HCT116 (cell line): ENCODE measurements around the gene BRMS1. TPM values are rescaled to one million over a fixed set of nuclear protein-coding genes. Genes with fewer than 3 reads are reported as not detected.

ENCODE experiments used
- ATAC-seq: fragments of 200-7000 bp; cut with Tn5 transposase; 2 replicates; pipeline ENCODE4 v1.9.1; 2020; ENCODE audit warnings: mild to moderate bottlenecking, moderate library complexity
- BruUV-seq: library from RNA; stranded (reverse); fragments of 400-500 nt; replicated peaks from 2 replicates; lab custom pipeline; 2021; lab: Mats Ljungman, UMichigan
- CTCF ChIA-PET: fragments of 300-600 bp; sonication (Branson Sonifier 250); formaldehyde crosslinking; loops from one replicate; lab custom pipeline; 2021; ENCODE audit warnings: antibody characterized with exemption; lab: Charles Lee
- POLR2A ChIA-PET: fragments of 300-600, 350-600 bp; sonication (Branson Sonifier 250); formaldehyde crosslinking; loops from one replicate; lab custom pipeline; 2021; ENCODE audit warnings: antibody characterized with exemption; lab: Charles Lee
- RAD21 ChIA-PET, 2 experiments: fragments of 300-600 bp; sonication (Branson Sonifier 250); formaldehyde crosslinking; loops; one replicate each; lab custom pipeline; 2023; ENCODE audit warnings: low total read pairs in 2 of 2; ENCODE audit not compliant: uncharacterized antibody in 2 of 2, unreplicated experiment in 2 of 2, low non-redundant PET in 1 of 2; lab: Charles Lee
- DNase-seq: peaks from one replicate; pipeline ENCODE4 v3.0.0-alpha.2; 2010; ENCODE audit warnings: low read depth, low spot score
- H2AFZ ChIP-seq: fragments of 200-600 bp; shearing (Covaris generic), sonication (generic); 2 replicates; pipeline ENCODE4 v1.6.1; 2017; ENCODE audit warnings: low read depth, mixed run types, mixed read lengths, antibody characterized with exemption, low read length; ENCODE audit not compliant: poor library complexity, severe bottlenecking
- H3K27ac ChIP-seq: 2 replicates; pipeline ENCODE4 v1.5.1; 2012; ENCODE audit warnings: low read depth, low read length
- H3K27me3 ChIP-seq: fragments of 200-600 bp; sonication (generic); 2 replicates; pipeline ENCODE4 v1.6.1; 2016; ENCODE audit warnings: mixed run types, low read length, mixed read lengths; ENCODE audit not compliant: insufficient read depth
- H3K36me3 ChIP-seq, 2 experiments: fragments of 200-500 bp in 1 of 2; fragments of 200-600 bp in 1 of 2; sonication (Bioruptor generic) in 1 of 2; sonication (generic) in 1 of 2; 2 replicates each; pipeline versions ENCODE4 v1.5.1 to v1.6.1; 2014 to 2016; ENCODE audit warnings: low read length in 2 of 2, inconsistent platforms in 1 of 2, mixed read lengths in 1 of 2, mixed run types in 1 of 2; ENCODE audit not compliant: insufficient read depth in 2 of 2, control insufficient read depth in 1 of 2
- H3K4me1 ChIP-seq, 2 experiments: fragments of 200-600 bp in 1 of 2; sonication (generic) in 1 of 2; 2 replicates each; pipeline versions ENCODE4 v1.5.1 to v1.6.1; 2012 to 2017; ENCODE audit warnings: low read length in 2 of 2, inconsistent platforms in 1 of 2, mild to moderate bottlenecking in 1 of 2, mixed read lengths in 1 of 2, mixed run types in 1 of 2, moderate library complexity in 1 of 2; ENCODE audit not compliant: insufficient read depth in 2 of 2, control insufficient read depth in 1 of 2
- H3K4me2 ChIP-seq: fragments of 200-600 bp; sonication (generic); 2 replicates; pipeline ENCODE4 v1.6.1; 2017; ENCODE audit warnings: mixed run types, low read length, mixed read lengths
- H3K4me3 ChIP-seq, 2 experiments: fragments of 200-600 bp in 1 of 2; sonication (generic) in 1 of 2; replicated peaks in 1 of 2; 2 replicates each; pipeline ENCODE4 v1.5.1; 2011 to 2016; ENCODE audit warnings: low read length in 2 of 2, control low read depth in 1 of 2, low read depth in 1 of 2, mild to moderate bottlenecking in 1 of 2, mixed read lengths in 1 of 2, mixed run types in 1 of 2
- H3K79me2 ChIP-seq: fragments of 200-600 bp; sonication (generic); 2 replicates; pipeline ENCODE4 v1.6.1; 2017; ENCODE audit warnings: mild to moderate bottlenecking, mixed run types, low read length, moderate library complexity, mixed read lengths; ENCODE audit not compliant: insufficient read depth
- H3K9ac ChIP-seq: fragments of 200-600 bp; sonication (generic); 2 replicates; pipeline ENCODE4 v1.6.1; 2016; ENCODE audit warnings: low read length, mixed read lengths
- H3K9me2 ChIP-seq: fragments of 200-600 bp; sonication (generic), shearing (Covaris generic); 2 replicates; pipeline ENCODE4 v1.6.1; 2017; ENCODE audit warnings: mixed run types, mild to moderate bottlenecking, moderate library complexity; ENCODE audit not compliant: insufficient read depth
- H3K9me3 ChIP-seq, 2 experiments: fragments of 200-500 bp in 1 of 2; fragments of 200-600 bp in 1 of 2; sonication (Bioruptor generic) in 1 of 2; sonication (generic) in 1 of 2; 2 replicates each; pipeline ENCODE4 v1.6.1; 2014 to 2017; ENCODE audit warnings: low read length in 2 of 2, mixed read lengths in 2 of 2, inconsistent platforms in 1 of 2, low read depth in 1 of 2, mild to moderate bottlenecking in 1 of 2, mixed run types in 1 of 2, moderate library complexity in 1 of 2; ENCODE audit not compliant: control insufficient read depth in 1 of 2, insufficient read depth in 1 of 2
- H4K20me1 ChIP-seq: fragments of 200-600 bp; sonication (generic), shearing (Covaris generic); 2 replicates; pipeline ENCODE4 v1.6.1; 2017; ENCODE audit warnings: mixed run types, mild to moderate bottlenecking, moderate library complexity; ENCODE audit not compliant: insufficient read depth
- CBX3 ChIP-seq: IDR thresholded peaks from 2 replicates; pipeline ENCODE4 v1.6.1; 2012; ENCODE audit warnings: low read depth
- CEBPB ChIP-seq: IDR thresholded peaks from 2 replicates; pipeline ENCODE4 v1.6.1; 2012; ENCODE audit warnings: low read depth
- EZH2phosphoT487 ChIP-seq: fragments of 200-600 bp; IDR thresholded peaks from 2 replicates; pipeline ENCODE4 v1.6.1; 2018; ENCODE audit warnings: antibody characterized with exemption, borderline replicate concordance
- POLR2A ChIP-seq: IDR thresholded peaks from 2 replicates; pipeline ENCODE4 v1.7.0; 2011; ENCODE audit warnings: borderline replicate concordance; ENCODE audit not compliant: insufficient read depth, insufficient read length; ENCODE audit errors: extremely low read depth
- POLR2AphosphoS5 ChIP-seq: IDR thresholded peaks from 2 replicates; pipeline ENCODE4 v1.6.1; 2011; ENCODE audit warnings: mild to moderate bottlenecking, low read depth, low read length, moderate library complexity
- RAD21 ChIP-seq: IDR thresholded peaks from 2 replicates; pipeline ENCODE4 v1.6.1; 2012; ENCODE audit warnings: low read depth, mild to moderate bottlenecking
- REST ChIP-seq: IDR thresholded peaks from 2 replicates; pipeline ENCODE4 v1.6.1; 2012; ENCODE audit warnings: low read depth
- SIN3A ChIP-seq: IDR thresholded peaks from 2 replicates; pipeline ENCODE4 v1.6.1; 2012; ENCODE audit warnings: low read depth
- YY1 ChIP-seq: IDR thresholded peaks from 2 replicates; pipeline ENCODE4 v1.6.1; 2011; ENCODE audit warnings: low read length, low read depth, moderate library complexity, mild to moderate bottlenecking; ENCODE audit not compliant: insufficient replicate concordance; ENCODE audit errors: extremely low read depth
- intact Hi-C: fragments of 100-400 bp; cut with micrococcal nuclease; formaldehyde crosslinking; loops from 2 replicates; pipeline ENCODE4 v1.10.0; 2022
- total RNA-seq: library from RNA; stranded (reverse); gene quantifications from one replicate; pipeline ENCODE4 v1.2.1, GENCODE V29; 2021; ENCODE audit not compliant: unreplicated experiment
- TF ChIP-seq, protein P1 (sequence below): IDR thresholded peaks from 2 replicates; pipeline ENCODE4 v1.6.1; 2012

BRMS1 gene
- total RNA-seq, 1 experiment from 2014 or later = 42.1 TPM

DNA sequence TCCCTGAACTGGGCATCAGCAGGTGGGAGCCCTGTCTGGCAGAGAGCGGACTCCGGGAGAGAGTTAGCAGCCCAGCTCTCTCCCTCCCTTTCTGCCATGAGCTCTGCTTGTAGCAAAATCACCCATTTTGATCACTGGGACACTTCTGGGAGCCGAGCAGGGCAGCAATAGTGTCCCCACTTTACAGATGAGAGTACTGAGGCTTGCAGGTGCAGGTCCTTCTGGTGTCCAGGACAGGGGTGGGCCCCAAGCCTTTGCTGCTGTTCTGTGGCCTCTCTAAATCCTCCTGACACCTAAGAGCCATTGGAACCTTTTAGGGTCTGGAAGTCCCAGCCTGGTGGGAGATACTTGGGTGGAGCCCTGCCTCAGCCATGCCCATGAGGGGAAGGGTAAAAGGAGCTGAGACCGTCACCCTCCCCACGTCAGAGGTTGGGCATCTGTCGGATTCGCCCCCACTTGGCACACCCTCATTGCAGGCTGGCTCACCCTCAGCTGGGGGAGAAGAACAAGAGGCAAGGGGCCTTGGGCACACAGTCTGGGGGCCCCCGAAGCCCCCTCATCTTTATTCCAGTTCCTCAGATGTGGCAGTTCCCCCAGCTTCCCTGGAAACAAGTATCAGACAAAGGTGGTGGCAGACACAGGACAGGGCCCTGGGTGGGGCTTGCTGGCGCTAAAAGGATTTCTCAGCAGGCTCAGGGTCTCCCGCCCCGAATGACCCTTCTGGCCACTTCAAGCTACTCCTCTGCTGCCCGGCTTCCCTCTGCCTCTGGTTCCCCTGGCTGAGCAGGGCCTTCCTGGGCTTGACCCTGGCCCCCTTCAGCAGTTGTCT is 13.1 kb downstream of the BRMS1 start:
- Histone ChIP-seq H3K4me1 (peaks cover 21 to 50% of the 10 kb centered on the region in 2 experiments), H3K79me2 (peaks cover 16% of the 10 kb centered on the region; the same call in 1 of the 2 replicates), H3K27me3 (no peaks in the 10 kb centered on the region), H3K9me2 (no peaks in the 10 kb centered on the region), H3K9ac (no peak overlapping the region), H3K27ac (no peak overlapping the region), H2AFZ (no peak overlapping the region), H3K4me2 (no peak overlapping the region), H3K4me3 (no peak overlapping the region), H4K20me1 (no peaks in the 10 kb centered on the region), H3K9me3 (no peaks in the 10 kb centered on the region), H3K36me3 (peaks cover 3 to 16% of the 10 kb centered on the region in 2 experiments; a peak in 3 of 4 replicates)
- ChIA-PET CTCF (interaction anchor here (3.7 kb wide), 1 partner anchor 20 kb away, joined by 42 read pairs; no protein-coding TSS in a partner anchor), POLR2A (interaction anchor here (1.0 kb wide), 1 partner anchor 19 kb away, joined by 4 read pairs; no protein-coding TSS in a partner anchor), RAD21 (no interaction called here)
- no TSS peak for BruUV-seq
- ATAC-seq = no peak
- intact Hi-C loops = no loop called here
- TF ChIP-seq CEBPB (no peak), POLR2AphosphoS5 (no peak), CBX3 (no peak), REST (no peak), SIN3A (no peak), RAD21 (no peak), POLR2A (no peak), EZH2phosphoT487 (no peak), YY1 (no peak)
- TF ChIP-seq, protein P1, sequence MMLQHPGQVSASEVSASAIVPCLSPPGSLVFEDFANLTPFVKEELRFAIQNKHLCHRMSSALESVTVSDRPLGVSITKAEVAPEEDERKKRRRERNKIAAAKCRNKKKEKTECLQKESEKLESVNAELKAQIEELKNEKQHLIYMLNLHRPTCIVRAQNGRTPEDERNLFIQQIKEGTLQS = no peak
- DNase-seq = no peak
